K562 (cell line): ENCODE results near the gene HSPA1L. TPM values are rescaled to one million over a fixed set of nuclear protein-coding genes. Genes with fewer than 3 reads are reported as not detected.

Experiments
- ARNT ChIP-seq, 2 experiments: fragments of 450-650 bp; IDR thresholded peaks; 2 replicates each; pipeline ENCODE4 v1.6.1; 2016; ENCODE audit warnings: mild to moderate bottlenecking in 1 of 2
- BACH1 ChIP-seq: fragments of 200-800 bp; sonication (Bioruptor generic); IDR thresholded peaks from 2 replicates; pipeline ENCODE4 v1.6.1; 2016; ENCODE audit warnings: missing genetic modification characterization, missing compliant biosample characterization
- BHLHE40 ChIP-seq: IDR thresholded peaks from 2 replicates; pipeline ENCODE4 v1.6.1; 2011; ENCODE audit warnings: low read length, improper control_type of control experiment
- BRD4 ChIP-seq: fragments of 200-600 bp; sonication (generic); IDR thresholded peaks from 2 replicates; pipeline ENCODE4 v1.6.1; 2017; ENCODE audit warnings: inconsistent platforms
- CBX3 ChIP-seq, 2 experiments: IDR thresholded peaks; 1 replicate in 1 of 2; 2 replicates in 1 of 2; pipeline ENCODE4 v1.6.1; 2012; ENCODE audit warnings: inconsistent platforms in 2 of 2, low read length in 2 of 2, borderline replicate concordance in 1 of 2, control low read depth in 1 of 2
- E2F3 ChIP-seq: fragments of 250-450 bp; sonication (Bioruptor Pico); IDR thresholded peaks from 2 replicates; pipeline ENCODE4 v1.4.0; 2020; ENCODE audit warnings: mild to moderate bottlenecking
- E2F8 ChIP-seq: fragments of 450-650 bp; IDR thresholded peaks from 2 replicates; pipeline ENCODE4 v1.7.1; 2018; ENCODE audit warnings: mild to moderate bottlenecking, low read depth; ENCODE audit not compliant: partially characterized antibody
- NR2C1 ChIP-seq, 2 experiments: fragments of 450-650 bp; IDR thresholded peaks; 2 replicates each; pipeline ENCODE4 v1.6.1; 2017; ENCODE audit warnings: mild to moderate bottlenecking in 2 of 2, antibody characterized with exemption in 1 of 2, inconsistent platforms in 1 of 2, missing compliant biosample characterization in 1 of 2, missing genetic modification characterization in 1 of 2
- SOX6 ChIP-seq: fragments of 450-650 bp; IDR thresholded peaks from 2 replicates; pipeline ENCODE4 v1.6.1; 2014; ENCODE audit warnings: mild to moderate bottlenecking
- ZNF324 ChIP-seq: fragments of 250-450 bp; sonication (Bioruptor Pico); IDR thresholded peaks from 2 replicates; pipeline ENCODE4 v1.4.0; 2020; ENCODE audit warnings: mild to moderate bottlenecking
- ZZZ3 ChIP-seq: fragments of 450-650 bp; IDR thresholded peaks from 2 replicates; pipeline ENCODE4 v1.6.1; 2016; ENCODE audit warnings: antibody characterized with exemption, mild to moderate bottlenecking, moderate library complexity
- polyA plus RNA-seq, 8 experiments: library from polyadenylated mRNA; depleted of rRNA in 4 of 8; stranded (reverse) in 5 of 8; unstranded in 3 of 8; fragments of >200 nt; fragmentation: Nextera tagmentation in 2 of 8; fragmentation: Illumina TruSeq in 1 of 8; extraction: Ambion mirVana in 2 of 8; extraction: Trizol in 1 of 8; gene quantifications; 2 replicates each; pipeline versions ENCODE4 v1.2.1 to v1.2.3, GENCODE V29; 2011 to 2014; ENCODE audit warnings: inconsistent platforms in 1 of 8, missing spikeins in 1 of 8
- total RNA-seq, 7 experiments: library from RNA; depleted of rRNA in 6 of 7; stranded (reverse); fragments of >200 nt in 6 of 7; fragmentation: Illumina TruSeq in 2 of 7; extraction: Trizol in 2 of 7; gene quantifications; 2 replicates each; pipeline versions ENCODE4 v1.2.1 to v1.2.3, GENCODE V29; 2011 to 2021; ENCODE audit warnings: low replicate concordance in 1 of 7
- TF ChIP-seq, protein P1 (sequence below), 2 experiments: fragments of 200-800 bp in 1 of 2; sonication (Bioruptor generic) in 1 of 2; sonication (generic) in 1 of 2; formaldehyde crosslinking in 1 of 2; IDR thresholded peaks in 1 of 2; conservative IDR thresholded peaks in 1 of 2; 2 replicates each; pipeline versions ENCODE4 v1.5.0 to v1.6.1; 2016 to 2020; ENCODE audit warnings: missing compliant biosample characterization in 1 of 2, missing genetic modification characterization in 1 of 2, missing genetic modification reagents in 1 of 2
- TF ChIP-seq, protein P2 (sequence below), 2 experiments: fragments of 250-450 bp in 1 of 2; fragments of 450-650 bp in 1 of 2; sonication (Bioruptor Pico) in 1 of 2; IDR thresholded peaks; 2 replicates each; pipeline versions ENCODE4 v1.6.1 to v1.8.0; 2016 to 2021; ENCODE audit warnings: mild to moderate bottlenecking in 2 of 2, moderate library complexity in 2 of 2, missing compliant biosample characterization in 1 of 2, missing genetic modification characterization in 1 of 2
- TF ChIP-seq, protein P3 (sequence below), 2 experiments: fragments of 450-650 bp in 1 of 2; sonication (generic) in 1 of 2; formaldehyde crosslinking; conservative IDR thresholded peaks; 2 replicates each; pipeline versions ENCODE4 v1.4.0 to v1.8.1; 2020 to 2022; ENCODE audit warnings: mild to moderate bottlenecking in 1 of 2, missing genetic modification reagents in 1 of 2
- TF ChIP-seq, protein P4 (sequence below): fragments of 200-400 bp; formaldehyde crosslinking; IDR thresholded peaks from 2 replicates; pipeline ENCODE4 v1.6.1; 2017; ENCODE audit warnings: mild to moderate bottlenecking, low read depth, low read length, moderate library complexity
- TF ChIP-seq, protein P5 (sequence below): IDR thresholded peaks from 2 replicates; pipeline ENCODE4 v1.6.1; 2011; ENCODE audit not compliant: insufficient read length; ENCODE audit errors: extremely low read depth

HSPA1L gene
- total and polyA plus RNA-seq, 9 of the 15 experiments (the other 6 are each of a cell fraction or from before 2014, with no cell fraction given), result 0.14 to 2.1 (median 1.3) TPM

- TF ChIP-seq E2F8 (no peak), ZNF324 (CRISPR knock-in tag) (0 out of 2 replicates have a peak, but pooled peaks have one; percentile 60), BHLHE40 (no peak), NR2C1 (IDR thresholded peaks at IDR 0.05) (no peak), NR2C1 (tag; IDR thresholded peaks at IDR 0.05) (no peak), BACH1 (tag) (0 out of 2 replicates have a peak, but pooled peaks have one; percentile 38), ZZZ3 (no peak), ARNT (IDR thresholded peaks at IDR 0.05) (peak in 1 of 2 experiments; percentile 75; a peak in 1 of 4 replicates), CBX3 (IDR thresholded peaks at IDR 0.05; ENCODE audit: borderline replicate concordance in 1 of 2, low read length in 2 of 2) (peak in 1 of 2 experiments; percentile 22; a peak in 1 of 3 replicates), BRD4 (no peak), E2F3 (peak; percentile 60; the same call in 1 of the 2 replicates), SOX6 (0 out of 2 replicates have a peak, but pooled peaks have one; percentile 40)
- TF ChIP-seq, protein P1, sequence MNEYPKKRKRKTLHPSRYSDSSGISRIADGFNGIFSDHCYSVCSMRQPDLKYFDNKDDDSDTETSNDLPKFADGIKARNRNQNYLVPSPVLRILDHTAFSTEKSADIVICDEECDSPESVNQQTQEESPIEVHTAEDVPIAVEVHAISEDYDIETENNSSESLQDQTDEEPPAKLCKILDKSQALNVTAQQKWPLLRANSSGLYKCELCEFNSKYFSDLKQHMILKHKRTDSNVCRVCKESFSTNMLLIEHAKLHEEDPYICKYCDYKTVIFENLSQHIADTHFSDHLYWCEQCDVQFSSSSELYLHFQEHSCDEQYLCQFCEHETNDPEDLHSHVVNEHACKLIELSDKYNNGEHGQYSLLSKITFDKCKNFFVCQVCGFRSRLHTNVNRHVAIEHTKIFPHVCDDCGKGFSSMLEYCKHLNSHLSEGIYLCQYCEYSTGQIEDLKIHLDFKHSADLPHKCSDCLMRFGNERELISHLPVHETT (CRISPR knock-in tag; conservative IDR thresholded peaks at IDR 0.05 in 1 of 2, IDR thresholded peaks at IDR 0.05 in 1 of 2), result peak in 1 of 2 experiments; percentile 79; a peak in 1 of 4 replicates
- TF ChIP-seq, protein P2, sequence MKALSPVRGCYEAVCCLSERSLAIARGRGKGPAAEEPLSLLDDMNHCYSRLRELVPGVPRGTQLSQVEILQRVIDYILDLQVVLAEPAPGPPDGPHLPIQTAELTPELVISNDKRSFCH (CRISPR knock-in tag; IDR thresholded peaks at IDR 0.05), result no peak
- TF ChIP-seq, protein P2 (tag; IDR thresholded peaks at IDR 0.05), result no peak
- TF ChIP-seq, protein P3, sequence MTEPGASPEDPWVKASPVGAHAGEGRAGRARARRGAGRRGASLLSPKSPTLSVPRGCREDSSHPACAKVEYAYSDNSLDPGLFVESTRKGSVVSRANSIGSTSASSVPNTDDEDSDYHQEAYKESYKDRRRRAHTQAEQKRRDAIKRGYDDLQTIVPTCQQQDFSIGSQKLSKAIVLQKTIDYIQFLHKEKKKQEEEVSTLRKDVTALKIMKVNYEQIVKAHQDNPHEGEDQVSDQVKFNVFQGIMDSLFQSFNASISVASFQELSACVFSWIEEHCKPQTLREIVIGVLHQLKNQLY (CRISPR knock-in tag; conservative IDR thresholded peaks at IDR 0.05), result peak in 1 of 2 experiments; percentile 72; a peak in 1 of 4 replicates
- TF ChIP-seq, protein P4, sequence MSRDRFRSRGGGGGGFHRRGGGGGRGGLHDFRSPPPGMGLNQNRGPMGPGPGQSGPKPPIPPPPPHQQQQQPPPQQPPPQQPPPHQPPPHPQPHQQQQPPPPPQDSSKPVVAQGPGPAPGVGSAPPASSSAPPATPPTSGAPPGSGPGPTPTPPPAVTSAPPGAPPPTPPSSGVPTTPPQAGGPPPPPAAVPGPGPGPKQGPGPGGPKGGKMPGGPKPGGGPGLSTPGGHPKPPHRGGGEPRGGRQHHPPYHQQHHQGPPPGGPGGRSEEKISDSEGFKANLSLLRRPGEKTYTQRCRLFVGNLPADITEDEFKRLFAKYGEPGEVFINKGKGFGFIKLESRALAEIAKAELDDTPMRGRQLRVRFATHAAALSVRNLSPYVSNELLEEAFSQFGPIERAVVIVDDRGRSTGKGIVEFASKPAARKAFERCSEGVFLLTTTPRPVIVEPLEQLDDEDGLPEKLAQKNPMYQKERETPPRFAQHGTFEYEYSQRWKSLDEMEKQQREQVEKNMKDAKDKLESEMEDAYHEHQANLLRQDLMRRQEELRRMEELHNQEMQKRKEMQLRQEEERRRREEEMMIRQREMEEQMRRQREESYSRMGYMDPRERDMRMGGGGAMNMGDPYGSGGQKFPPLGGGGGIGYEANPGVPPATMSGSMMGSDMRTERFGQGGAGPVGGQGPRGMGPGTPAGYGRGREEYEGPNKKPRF, result no peak
- TF ChIP-seq, protein P5, sequence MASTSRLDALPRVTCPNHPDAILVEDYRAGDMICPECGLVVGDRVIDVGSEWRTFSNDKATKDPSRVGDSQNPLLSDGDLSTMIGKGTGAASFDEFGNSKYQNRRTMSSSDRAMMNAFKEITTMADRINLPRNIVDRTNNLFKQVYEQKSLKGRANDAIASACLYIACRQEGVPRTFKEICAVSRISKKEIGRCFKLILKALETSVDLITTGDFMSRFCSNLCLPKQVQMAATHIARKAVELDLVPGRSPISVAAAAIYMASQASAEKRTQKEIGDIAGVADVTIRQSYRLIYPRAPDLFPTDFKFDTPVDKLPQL, result no peak
Measured at GRCh38 chr6:31814677-31815024, 432 bp downstream of the HSPA1L start (continued).
